Measurements from ENCODE around the gene UBTF.

Gene UBTF

GRCh38 chr17:44164476-44164875, 55.0 kb downstream of the UBTF start:
- no peak for DNase-seq

GRCh38 chr17:44159519-44160210, 59.8 kb downstream of the UBTF start:
- peak; percentile 24 for DNase-seq

GRCh38 chr17:44155488-44155887, 64.0 kb downstream of the UBTF start:
- no peak for DNase-seq

All from activated effector memory CD4-positive, alpha-beta T cell treated with Interleukin-2 at 50 U/mL for 16 hours (primary cell).